Trophoblast cell (in vitro differentiated cells and primary cell): ENCODE measurements around the gene TSSC4.

Source experiments
- DNase-seq, 2 donors: peaks; one replicate each; pipeline ENCODE4 v3.0.0-alpha.2; 2016
- H2AFZ ChIP-seq: 2 replicates; pipeline ENCODE4 v1.6.1; 2013; ENCODE audit warnings: low read length, moderate library complexity, mild to moderate bottlenecking; ENCODE audit not compliant: insufficient read depth, poor library complexity
- H2AK5ac ChIP-seq: 2 replicates; pipeline ENCODE4 v1.6.1; 2013; ENCODE audit warnings: mild to moderate bottlenecking, low read length
- H2BK120ac ChIP-seq: 2 replicates; pipeline ENCODE4 v1.6.1; 2013; ENCODE audit warnings: low read length, mild to moderate bottlenecking, moderate library complexity; ENCODE audit not compliant: insufficient read depth, poor library complexity
- H2BK12ac ChIP-seq: 2 replicates; pipeline ENCODE4 v1.6.1; 2013; ENCODE audit warnings: mild to moderate bottlenecking, low read length, moderate library complexity
- H2BK5ac ChIP-seq: 2 replicates; pipeline ENCODE4 v1.6.1; 2013; ENCODE audit warnings: low read length, low read depth, moderate library complexity, mild to moderate bottlenecking; ENCODE audit not compliant: poor library complexity
- H3K14ac ChIP-seq: 2 replicates; pipeline ENCODE4 v1.6.1; 2013; ENCODE audit warnings: mild to moderate bottlenecking, low read length
- H3K18ac ChIP-seq: 2 replicates; pipeline ENCODE4 v1.6.1; 2013; ENCODE audit warnings: mild to moderate bottlenecking, low read length
- H3K23ac ChIP-seq: 2 replicates; pipeline ENCODE4 v1.6.1; 2013; ENCODE audit warnings: low read length
- H3K27ac ChIP-seq: 2 replicates; pipeline ENCODE4 v1.5.1; 2013; ENCODE audit warnings: low read depth, mild to moderate bottlenecking, inconsistent platforms, low read length, moderate library complexity
- H3K27me3 ChIP-seq: 2 replicates; pipeline ENCODE4 v1.6.1; 2013; ENCODE audit warnings: inconsistent platforms, mild to moderate bottlenecking, low read length, moderate library complexity; ENCODE audit not compliant: insufficient read depth
- H3K36me3 ChIP-seq, 2 experiments: 1 replicate in 1 of 2; 2 replicates in 1 of 2; pipeline ENCODE4 v1.6.1; 2013; ENCODE audit warnings: low read length in 2 of 2, mild to moderate bottlenecking in 2 of 2, moderate library complexity in 1 of 2; ENCODE audit not compliant: insufficient read depth in 2 of 2, control insufficient read depth in 1 of 2
- H3K4ac ChIP-seq: 2 replicates; pipeline ENCODE4 v1.6.1; 2013; ENCODE audit warnings: low read depth, mild to moderate bottlenecking, low read length, moderate library complexity
- H3K4me1 ChIP-seq, 2 experiments: 1 replicate in 1 of 2; 2 replicates in 1 of 2; pipeline ENCODE4 v1.6.1; 2013; ENCODE audit warnings: low read length in 2 of 2, mild to moderate bottlenecking in 2 of 2, moderate library complexity in 1 of 2; ENCODE audit not compliant: insufficient read depth in 2 of 2, control insufficient read depth in 1 of 2
- H3K4me2 ChIP-seq: 2 replicates; pipeline ENCODE4 v1.6.1; 2013; ENCODE audit warnings: inconsistent platforms, mild to moderate bottlenecking, low read length, moderate library complexity
- H3K4me3 ChIP-seq: 2 replicates; pipeline ENCODE4 v1.5.1; 2013; ENCODE audit warnings: mild to moderate bottlenecking, low read depth, low read length, inconsistent platforms
- H3K79me1 ChIP-seq: one replicate; pipeline ENCODE4 v1.6.1; 2013; ENCODE audit warnings: low read length
- H3K79me2 ChIP-seq: 2 replicates; pipeline ENCODE4 v1.6.1; 2013; ENCODE audit warnings: low read length, mild to moderate bottlenecking; ENCODE audit not compliant: control insufficient read depth, insufficient read depth, poor library complexity
- H3K9ac ChIP-seq: 2 replicates; pipeline ENCODE4 v1.6.1; 2013; ENCODE audit warnings: mild to moderate bottlenecking, low read length
- H3K9me3 ChIP-seq: 2 replicates; pipeline ENCODE4 v1.6.1; 2013; ENCODE audit warnings: low read depth, mild to moderate bottlenecking, control low read depth, inconsistent platforms, low read length; ENCODE audit not compliant: insufficient read depth
- H4K12ac ChIP-seq: 2 replicates; pipeline ENCODE4 v1.6.1; 2013; ENCODE audit warnings: low read depth, mild to moderate bottlenecking, low read length, moderate library complexity
- H4K8ac ChIP-seq: 2 replicates; pipeline ENCODE4 v1.6.1; 2013; ENCODE audit warnings: low read depth, mild to moderate bottlenecking, low read length, moderate library complexity
- H4K91ac ChIP-seq: one replicate; pipeline ENCODE4 v1.6.1; 2013; ENCODE audit warnings: low read depth, mild to moderate bottlenecking, low read length, moderate library complexity
- WGBS: extraction: QIAGEN DNeasy Blood & Tissue Kit; methylation state at CpG from one replicate; pipeline ENCODE4 v1.1.7; 2013; ENCODE audit warnings: missing lambda C conversion rate; ENCODE audit not compliant: insufficient read length, insufficient coverage; ENCODE audit errors: extremely low coverage; 5-methylcytosine and 5-hydroxymethylcytosine counted together

The TSSC4 gene

DNA sequence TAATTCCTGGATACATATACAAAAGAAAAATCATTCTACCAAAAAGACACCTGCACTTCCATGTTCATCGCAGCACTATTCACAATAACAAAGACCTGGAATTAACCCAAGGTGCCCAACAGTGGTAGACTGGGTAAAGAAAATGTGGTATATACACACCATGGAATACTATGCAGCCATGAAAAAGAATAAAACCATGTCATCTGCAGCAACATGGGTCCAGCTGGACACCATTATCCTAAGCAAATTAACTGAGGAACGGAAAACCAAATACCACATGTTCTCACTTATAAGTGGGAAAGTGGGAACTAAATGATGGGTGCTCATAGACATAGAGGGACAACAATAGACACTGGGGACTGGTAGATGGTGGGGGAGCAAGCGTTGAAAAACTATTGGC lies 39.3 kb downstream of the TSSC4 start:
- no peak overlapping the region for H3K27ac ChIP-seq
- H2AK5ac ChIP-seq: no peak overlapping the region
- H3K14ac ChIP-seq: no peak overlapping the region
- no CpG with 5 or more reads among the region's 3 CpGs for WGBS
- no peak overlapping the region for H3K18ac ChIP-seq
- H3K4me3 ChIP-seq: no peak overlapping the region
- H2BK12ac ChIP-seq: no peak overlapping the region
- no peak overlapping the region for H3K4me2 ChIP-seq
- peaks cover 15% of the 10 kb centered on the region for H3K27me3 ChIP-seq
- DNase-seq: no peak
- no peak overlapping the region for H4K8ac ChIP-seq
- H3K4me1 ChIP-seq: no peaks in the 10 kb centered on the region
- no peak overlapping the region for H2BK5ac ChIP-seq
- no peaks in the 10 kb centered on the region for H3K79me1 ChIP-seq
- H3K79me2 ChIP-seq: no peaks in the 10 kb centered on the region
- no peaks in the 10 kb centered on the region for H3K36me3 ChIP-seq
- H2AFZ ChIP-seq: no peak overlapping the region
- H3K9ac ChIP-seq: no peak overlapping the region
- no peak overlapping the region for H4K12ac ChIP-seq
- H3K4ac ChIP-seq: no peak overlapping the region
- peaks cover 13% of the 10 kb centered on the region for H3K9me3 ChIP-seq
- H4K91ac ChIP-seq: no peak overlapping the region
- no peak overlapping the region for H3K23ac ChIP-seq
- H2BK120ac ChIP-seq: no peak overlapping the region

GRCh38 chr11:2440646-2441045 lies 40.1 kb downstream of the TSSC4 start:
- Histone ChIP-seq H3K36me3 (no peaks in the 10 kb centered on the region), H3K27me3 (peaks cover 22% of the 10 kb centered on the region), H3K9ac (no peak overlapping the region), H4K91ac (no peak overlapping the region), H2BK120ac (no peak overlapping the region), H3K4me1 (no peaks in the 10 kb centered on the region), H3K4ac (no peak overlapping the region), H4K8ac (no peak overlapping the region), H3K27ac (no peak overlapping the region), H3K9me3 (peaks cover 15% of the 10 kb centered on the region), H2BK5ac (no peak overlapping the region), H3K4me3 (no peak overlapping the region), H2AFZ (no peak overlapping the region), H3K14ac (no peak overlapping the region), H3K18ac (no peak overlapping the region), H4K12ac (no peak overlapping the region), H3K79me1 (no peaks in the 10 kb centered on the region), H2BK12ac (no peak overlapping the region), H2AK5ac (no peak overlapping the region), H3K4me2 (no peak overlapping the region), H3K79me2 (no peaks in the 10 kb centered on the region), H3K23ac (no peak overlapping the region)
- WGBS: no CpG with 5 or more reads among the region's 8 CpGs
- peak; percentile 15 to 37 for DNase-seq

- no CpG with 5 or more reads among the region's 4 CpGs for WGBS
- H3K27ac ChIP-seq: no peak overlapping the region
- H3K36me3 ChIP-seq: no peaks in the 10 kb centered on the region
Observed at GRCh38 chr11:2441171-2441570, 40.6 kb downstream of the TSSC4 start.

GRCh38 chr11:2442589-2442988 lies 42.0 kb downstream of the TSSC4 start:
- Histone ChIP-seq H3K4ac (no peak overlapping the region), H2BK12ac (no peak overlapping the region), H3K79me2 (no peaks in the 10 kb centered on the region), H2AK5ac (no peak overlapping the region), H4K91ac (no peak overlapping the region), H3K79me1 (no peaks in the 10 kb centered on the region), H2BK5ac (no peak overlapping the region), H4K12ac (no peak overlapping the region), H3K27me3 (peaks cover 33% of the 10 kb centered on the region), H3K9me3 (peaks cover 11% of the 10 kb centered on the region), H3K27ac (no peak overlapping the region), H3K4me3 (no peak overlapping the region), H3K14ac (no peak overlapping the region), H3K4me1 (no peaks in the 10 kb centered on the region), H2AFZ (no peak overlapping the region), H3K23ac (no peak overlapping the region), H2BK120ac (no peak overlapping the region), H4K8ac (no peak overlapping the region), H3K36me3 (no peaks in the 10 kb centered on the region), H3K18ac (no peak overlapping the region), H3K9ac (no peak overlapping the region), H3K4me2 (no peak overlapping the region)
- no CpG with 5 or more reads among the region's 2 CpGs for WGBS
- no peak for DNase-seq

More at GRCh38 chr11:2441171-2441570, 40.6 kb downstream of the TSSC4 start:
- Histone ChIP-seq H3K79me1 (no peaks in the 10 kb centered on the region), H2BK5ac (no peak overlapping the region), H3K9me3 (peaks cover 14% of the 10 kb centered on the region), H3K14ac (no peak overlapping the region), H3K18ac (no peak overlapping the region), H2AK5ac (no peak overlapping the region), H2BK12ac (no peak overlapping the region), H4K91ac (no peak overlapping the region), H2BK120ac (no peak overlapping the region), H3K27me3 (peaks cover 27% of the 10 kb centered on the region), H4K12ac (no peak overlapping the region), H3K4me1 (no peaks in the 10 kb centered on the region), H2AFZ (no peak overlapping the region), H3K9ac (no peak overlapping the region), H3K4me2 (no peak overlapping the region), H3K23ac (no peak overlapping the region), H4K8ac (no peak overlapping the region), H3K4me3 (no peak overlapping the region), H3K79me2 (no peaks in the 10 kb centered on the region), H3K4ac (no peak overlapping the region)
- DNase-seq: no peak
